Activated CD4-positive, alpha-beta T cell treated with anti-CD3 and anti-CD28 coated beads for 48 hours (primary cell): ENCODE results near the gene NPHS1.

Experiments
- DNase-seq: peaks from one replicate; pipeline ENCODE4 v3.0.0-alpha.2; 2020

Gene NPHS1

DNA sequence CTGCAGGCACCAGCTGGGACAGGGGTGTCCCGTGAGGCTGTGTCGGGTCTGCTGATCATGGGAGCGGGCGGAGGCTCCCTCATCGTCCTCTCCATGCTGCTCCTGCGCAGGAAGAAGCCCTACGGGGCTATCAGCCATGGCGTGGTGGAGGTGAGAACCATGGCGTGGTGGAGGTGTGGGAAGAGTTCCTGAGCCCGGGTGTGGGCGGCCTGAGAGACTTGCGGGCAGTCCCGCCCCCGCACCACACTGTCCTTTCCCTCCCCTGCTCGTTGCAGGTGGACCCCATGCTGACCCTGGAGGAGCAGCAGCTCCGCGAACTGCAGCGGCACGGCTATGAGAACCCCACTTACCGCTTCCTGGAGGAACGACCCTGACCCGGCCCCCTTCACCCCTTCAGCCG, 26.8 kb upstream of the NPHS1 start:
- no peak for DNase-seq

DNA sequence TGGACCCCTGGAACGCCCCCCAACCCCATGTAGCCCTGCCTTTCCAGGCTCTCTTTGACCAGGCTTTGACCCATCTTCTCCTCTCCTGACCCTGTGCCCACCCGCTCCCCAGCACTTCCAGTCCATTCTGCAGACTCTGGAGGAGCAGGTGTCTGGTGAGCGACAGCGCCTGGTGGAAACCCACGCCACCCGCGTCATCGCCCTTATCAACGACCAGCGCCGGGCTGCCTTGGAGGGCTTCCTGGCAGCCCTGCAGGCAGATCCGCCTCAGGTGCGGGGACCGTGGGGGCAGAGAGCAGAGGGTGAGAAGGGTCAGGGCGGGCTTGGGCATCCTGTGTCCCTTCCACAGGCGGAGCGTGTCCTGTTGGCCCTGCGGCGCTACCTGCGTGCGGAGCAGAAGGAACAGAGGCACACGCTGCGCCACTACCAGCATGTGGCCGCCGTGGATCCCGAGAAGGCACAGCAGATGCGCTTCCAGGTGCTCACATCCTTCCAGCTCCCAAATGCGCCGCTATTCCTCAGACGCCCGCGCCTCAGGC, 22.2 kb upstream of the NPHS1 start:
- DNase-seq = no peak

DNA sequence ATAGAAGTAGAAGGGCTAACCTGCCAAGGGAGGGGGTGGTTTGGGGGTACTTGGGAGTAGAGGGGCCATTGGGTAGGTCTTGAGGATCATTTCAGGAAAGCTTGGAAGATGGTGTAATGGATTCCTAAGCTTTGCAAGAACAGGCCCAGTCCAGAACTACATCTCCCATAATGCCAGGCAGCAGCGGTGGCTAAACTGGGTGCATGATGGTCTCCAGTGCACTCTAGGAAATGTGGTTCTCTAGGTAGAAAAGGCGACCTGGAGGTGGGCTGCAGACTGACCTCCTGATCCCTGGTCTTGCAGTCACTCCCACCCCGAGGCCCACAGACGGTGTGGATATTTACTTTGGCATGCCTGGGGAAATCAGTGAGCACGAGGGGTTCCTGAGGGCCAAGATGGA, 19.9 kb upstream of the NPHS1 start:
- DNase-seq = no peak

DNA sequence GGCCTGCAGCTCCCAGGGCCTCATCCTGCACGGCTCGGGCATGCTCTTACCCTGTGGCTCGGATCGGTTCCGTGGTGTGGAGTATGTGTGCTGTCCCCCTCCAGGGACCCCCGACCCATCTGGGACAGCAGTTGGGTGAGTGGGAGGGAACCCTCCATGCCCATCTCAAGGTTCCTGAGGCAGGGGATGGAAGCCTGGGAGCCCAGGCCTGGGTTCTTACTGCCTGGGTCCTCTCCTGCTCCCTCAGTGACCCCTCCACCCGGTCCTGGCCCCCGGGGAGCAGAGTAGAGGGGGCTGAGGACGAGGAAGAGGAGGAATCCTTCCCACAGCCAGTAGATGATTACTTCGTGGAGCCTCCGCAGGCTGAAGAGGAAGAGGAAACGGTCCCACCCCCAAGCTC, 19.3 kb upstream of the NPHS1 start:
- no peak for DNase-seq

DNA sequence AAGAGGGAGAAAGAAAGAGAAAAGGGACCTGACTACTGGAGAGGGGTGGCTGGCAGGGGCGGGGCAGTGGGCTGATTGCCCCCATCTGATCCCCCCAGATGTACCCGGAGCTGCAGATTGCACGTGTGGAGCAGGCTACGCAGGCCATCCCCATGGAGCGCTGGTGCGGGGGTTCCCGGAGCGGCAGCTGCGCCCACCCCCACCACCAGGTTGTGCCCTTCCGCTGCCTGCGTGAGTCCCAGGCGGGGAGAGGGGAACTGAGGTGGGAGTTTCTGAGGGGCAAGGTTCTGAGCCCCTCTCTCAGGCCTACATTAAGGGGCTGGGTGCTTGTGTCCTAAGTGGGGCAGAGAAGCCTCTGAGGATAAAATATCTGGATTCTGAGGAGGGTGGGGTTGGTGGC, 18.5 kb upstream of the NPHS1 start:
- no peak for DNase-seq

DNA sequence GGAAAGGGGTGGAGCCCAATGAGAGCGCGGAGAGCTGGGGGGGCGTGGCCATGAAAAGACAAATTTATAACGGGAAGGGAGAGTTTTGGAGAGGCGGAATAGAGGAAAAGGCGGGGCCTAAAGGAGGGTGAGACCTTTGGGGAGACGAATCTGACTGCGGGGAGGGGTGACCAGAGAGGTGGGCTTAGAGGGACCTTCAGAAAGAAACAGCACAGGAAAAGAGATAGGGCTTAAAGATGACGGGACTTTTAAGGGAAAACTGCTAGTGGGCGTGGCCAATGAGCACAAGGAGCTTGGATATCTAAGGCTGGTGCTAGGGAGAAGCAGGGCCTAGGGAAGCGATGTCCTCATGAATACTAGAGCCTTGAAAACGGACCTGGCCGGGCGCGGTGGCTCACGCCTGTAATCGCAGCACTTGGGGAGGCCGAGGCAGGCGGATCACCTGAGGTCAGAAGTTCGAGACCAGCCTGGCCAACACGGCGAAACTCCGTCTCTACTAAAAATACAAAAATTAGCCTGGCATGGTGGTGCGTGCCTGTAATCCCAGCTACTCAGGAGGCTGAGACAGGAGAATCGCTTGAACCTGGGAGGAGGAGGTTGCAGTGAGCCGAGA, 17.9 kb upstream of the NPHS1 start:
- peak; percentile 78 for DNase-seq

DNA sequence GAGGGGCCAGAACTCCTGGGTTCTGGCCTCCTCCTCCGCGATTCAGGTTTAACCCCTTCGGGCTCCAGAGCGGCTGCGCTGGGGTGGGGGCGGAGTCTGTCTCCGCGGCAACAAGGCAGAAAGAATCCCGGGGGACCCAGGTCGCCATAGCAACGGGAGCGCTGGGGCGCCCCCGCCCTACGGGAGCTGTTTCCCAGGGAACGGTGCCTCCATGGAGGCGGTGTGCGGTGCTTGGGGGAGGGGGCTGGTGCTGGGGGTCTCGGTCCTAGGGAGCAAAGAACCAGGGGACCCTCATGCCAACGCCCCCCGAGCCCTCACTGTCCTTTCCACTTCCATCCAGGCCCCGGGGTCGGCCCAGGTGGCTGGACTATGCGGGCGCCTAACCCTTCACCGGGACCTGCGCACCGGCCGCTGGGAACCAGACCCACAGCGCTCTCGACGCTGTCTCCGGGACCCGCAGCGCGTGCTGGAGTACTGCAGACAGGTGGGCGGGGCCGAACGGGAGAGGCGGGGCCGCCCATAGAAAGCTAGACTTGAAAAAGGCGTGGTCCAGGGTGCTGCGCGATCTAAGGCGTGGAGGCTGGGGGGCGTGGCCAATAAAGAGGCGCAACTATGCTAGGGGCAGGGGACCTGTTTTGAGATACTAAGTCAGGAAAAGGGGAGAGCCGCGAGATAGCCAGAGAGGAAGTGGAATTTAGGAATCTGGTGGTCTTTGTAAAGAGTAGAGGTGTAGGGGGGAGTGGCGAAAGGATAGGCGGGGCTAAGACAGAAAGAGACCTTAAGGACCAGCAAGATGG, 17.2 kb upstream of the NPHS1 start:
- DNase-seq = peak; percentile 94

DNA sequence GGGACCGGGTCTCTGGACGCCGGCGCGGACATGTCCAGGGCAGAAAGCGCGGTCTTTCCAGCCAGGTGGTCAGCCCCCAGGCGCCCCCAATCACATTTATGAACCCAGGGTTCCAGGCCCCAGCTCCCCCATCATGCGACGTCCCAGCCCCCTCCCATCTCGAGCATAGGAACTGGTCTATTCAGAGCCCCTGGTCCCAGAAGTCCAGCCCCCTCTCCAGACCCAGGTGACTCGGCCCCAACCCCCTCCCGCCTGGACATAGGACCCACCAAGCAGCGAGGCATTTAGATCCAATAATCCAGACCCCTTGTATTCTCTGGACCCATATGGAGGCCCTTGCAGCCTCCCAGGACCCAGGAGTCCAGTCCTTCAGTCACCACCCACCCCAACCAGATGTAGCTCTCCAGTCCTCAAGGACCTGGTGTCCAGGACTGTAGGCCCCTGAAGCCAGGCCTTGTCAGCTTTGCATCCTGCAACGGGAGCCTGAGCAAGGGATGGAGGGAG, 16.6 kb upstream of the NPHS1 start:
- DNase-seq = no peak

DNA sequence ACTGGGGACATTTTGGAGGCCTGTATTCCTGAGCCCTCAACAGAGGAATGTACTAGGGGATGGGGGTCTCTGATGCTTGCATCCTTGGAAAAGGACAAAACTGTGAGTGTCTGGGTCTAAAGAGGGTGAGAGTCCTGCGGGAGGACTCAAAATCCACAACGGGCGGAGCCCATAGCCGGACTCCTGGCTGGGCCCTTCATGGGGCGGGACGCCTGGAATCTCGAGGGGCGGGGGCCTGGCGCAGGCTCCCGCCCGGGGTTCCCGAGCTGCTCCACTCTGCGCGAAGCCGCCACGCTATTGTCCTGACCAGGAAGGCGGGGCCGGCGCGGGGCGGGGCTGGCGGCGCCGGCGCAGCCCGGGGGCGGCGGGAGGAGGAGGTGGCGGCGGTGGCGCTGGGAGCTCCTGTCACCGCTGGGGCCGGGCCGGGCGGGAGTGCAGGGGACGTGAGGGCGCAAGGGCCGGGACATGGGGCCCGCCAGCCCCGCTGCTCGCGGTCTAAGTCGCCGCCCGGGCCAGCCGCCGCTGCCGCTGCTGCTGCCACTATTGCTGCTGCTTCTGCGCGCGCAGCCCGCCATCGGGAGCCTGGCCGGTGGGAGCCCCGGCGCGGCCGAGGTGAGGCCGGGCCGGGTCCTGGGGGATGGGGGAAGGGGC, 16.0 kb upstream of the NPHS1 start, which contains the start of gene APLP1:
APLP1 (plus strand) TSS at position 403 of the 651 bp plus-strand sequence; CDS start at position 466, 63 bp downstream.
- peak; percentile 76 for DNase-seq

DNA sequence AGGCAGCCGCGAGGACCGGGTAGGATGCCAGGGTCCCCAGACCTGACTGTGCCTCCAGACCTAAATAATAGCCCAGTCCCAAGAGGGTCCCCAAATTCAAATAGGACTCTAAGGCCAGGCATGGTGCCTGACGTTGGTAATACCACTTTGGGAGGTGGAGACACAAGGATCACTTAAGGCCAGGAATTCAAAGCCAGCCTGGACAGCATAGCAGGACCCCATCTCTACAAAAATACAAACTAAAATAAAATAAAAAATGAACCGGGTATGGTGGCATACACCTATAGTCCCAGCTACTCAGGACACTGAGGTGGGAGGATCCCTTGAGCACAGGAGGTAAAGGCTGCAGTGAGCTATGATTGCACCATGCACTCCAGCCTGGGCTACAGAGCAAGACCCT, 10.7 kb upstream of the NPHS1 start:
- DNase-seq = no peak

DNA sequence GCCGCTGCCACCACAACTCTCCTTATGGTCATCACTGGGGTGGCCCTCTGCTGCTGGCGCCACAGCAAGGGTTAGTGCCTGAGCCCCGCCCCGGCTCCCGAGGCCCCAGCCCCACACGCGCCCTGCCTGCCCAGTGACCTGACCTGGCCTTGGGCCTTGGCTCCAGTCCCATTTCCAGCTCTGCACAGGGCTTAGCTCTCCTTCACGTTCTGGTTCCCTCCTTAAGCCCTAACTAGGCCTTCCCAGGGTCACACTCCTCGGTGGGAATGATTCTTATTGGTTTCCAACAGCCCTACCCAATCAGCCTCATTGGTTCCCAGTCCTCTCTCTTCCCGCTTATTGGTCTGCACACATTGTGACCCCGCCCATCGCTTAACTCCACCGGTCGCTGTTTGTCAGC, 10.2 kb upstream of the NPHS1 start:
- no peak for DNase-seq

DNA sequence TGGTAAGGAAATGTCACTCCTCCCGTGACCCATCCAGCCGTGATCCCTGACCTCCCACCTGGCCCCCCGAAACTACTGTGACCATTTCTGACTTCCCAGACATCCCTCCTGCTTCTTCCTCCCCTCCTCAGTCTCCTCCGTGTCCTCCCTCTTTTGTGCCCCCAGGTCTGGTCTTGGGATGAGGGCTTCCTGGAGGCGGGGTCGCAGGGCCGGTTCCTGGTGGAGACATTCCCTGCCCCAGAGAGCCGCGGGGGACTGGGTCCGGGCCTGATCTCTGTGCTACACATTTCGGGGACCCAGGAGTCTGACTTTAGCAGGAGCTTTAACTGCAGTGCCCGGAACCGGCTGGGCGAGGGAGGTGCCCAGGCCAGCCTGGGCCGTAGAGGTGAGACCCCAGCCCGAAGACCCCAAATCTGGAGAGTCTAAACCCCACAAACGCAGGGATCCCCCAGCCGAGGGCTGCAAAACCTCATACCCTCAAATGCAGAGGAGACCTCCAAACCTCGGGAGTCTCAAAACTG, 9.4 kb upstream of the NPHS1 start:
- no peak for DNase-seq

DNA sequence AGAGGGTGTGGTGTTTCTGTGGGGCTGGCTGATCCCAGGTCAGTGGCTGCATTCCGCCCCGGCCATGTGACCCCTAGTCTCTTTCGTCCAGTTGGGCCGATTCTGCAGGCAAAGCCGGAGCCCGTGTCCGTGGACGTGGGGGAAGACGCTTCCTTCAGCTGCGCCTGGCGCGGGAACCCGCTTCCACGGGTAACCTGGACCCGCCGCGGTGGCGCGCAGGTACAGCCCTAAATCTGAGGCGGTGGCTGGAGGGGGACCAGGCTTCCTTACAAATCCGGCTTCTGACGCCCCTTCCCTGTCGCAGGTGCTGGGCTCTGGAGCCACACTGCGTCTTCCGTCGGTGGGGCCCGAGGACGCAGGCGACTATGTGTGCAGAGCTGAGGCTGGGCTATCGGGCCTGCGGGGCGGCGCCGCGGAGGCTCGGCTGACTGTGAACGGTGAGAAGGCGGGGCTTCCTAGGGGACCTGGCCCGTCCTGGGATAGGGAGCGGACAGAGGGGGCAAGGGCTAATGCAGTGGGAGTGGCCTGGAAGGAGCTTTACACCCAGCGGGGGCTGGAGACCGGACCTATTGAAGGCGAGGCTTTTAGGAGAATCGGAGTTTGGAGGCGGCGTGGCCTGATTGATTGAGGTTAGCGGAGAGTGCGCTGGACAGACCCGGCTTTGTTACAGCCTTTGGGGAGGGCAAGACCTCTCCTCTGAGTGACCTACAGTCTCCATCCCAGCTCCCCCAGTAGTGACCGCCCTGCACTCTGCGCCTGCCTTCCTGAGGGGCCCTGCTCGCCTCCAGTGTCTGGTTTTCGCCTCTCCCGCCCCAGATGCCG, 8.7 kb upstream of the NPHS1 start:
- DNase-seq = no peak

DNA sequence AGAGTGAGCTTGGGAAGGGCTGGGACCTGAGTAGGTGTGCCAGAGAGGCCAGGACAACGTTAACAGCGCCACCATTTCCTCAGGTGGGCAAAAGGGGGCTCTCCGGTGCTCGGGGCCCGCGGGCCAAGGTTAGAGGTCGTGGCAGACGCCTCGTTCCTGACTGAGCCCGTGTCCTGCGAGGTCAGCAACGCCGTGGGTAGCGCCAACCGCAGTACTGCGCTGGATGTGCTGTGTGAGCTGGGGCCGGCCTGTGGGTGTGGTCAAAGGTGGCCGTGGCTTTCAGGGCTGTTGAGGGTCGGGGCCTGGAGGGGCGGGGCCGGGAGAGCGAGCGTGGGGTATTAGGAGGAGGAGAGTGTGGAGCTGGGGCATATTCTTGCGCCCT, 8.1 kb upstream of the NPHS1 start:
- DNase-seq = no peak

DNA sequence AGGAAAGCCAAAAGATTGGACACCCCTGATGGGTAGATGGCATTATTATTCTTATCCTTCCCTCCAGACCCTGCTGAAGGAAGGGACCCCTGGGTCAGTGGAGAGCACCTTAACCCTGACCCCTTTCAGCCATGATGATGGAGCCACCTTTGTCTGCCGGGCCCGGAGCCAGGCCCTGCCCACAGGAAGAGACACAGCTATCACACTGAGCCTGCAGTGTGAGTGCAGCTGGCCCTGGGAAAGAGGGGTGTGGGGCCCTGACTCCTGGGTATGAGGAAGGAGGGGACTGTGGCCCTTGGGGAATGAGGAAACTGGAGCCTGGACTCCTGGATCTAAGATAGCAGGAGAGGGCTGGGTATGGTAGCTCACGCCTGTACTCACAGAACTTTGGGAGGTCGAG, 7.1 kb upstream of the NPHS1 start:
- no peak for DNase-seq

DNA sequence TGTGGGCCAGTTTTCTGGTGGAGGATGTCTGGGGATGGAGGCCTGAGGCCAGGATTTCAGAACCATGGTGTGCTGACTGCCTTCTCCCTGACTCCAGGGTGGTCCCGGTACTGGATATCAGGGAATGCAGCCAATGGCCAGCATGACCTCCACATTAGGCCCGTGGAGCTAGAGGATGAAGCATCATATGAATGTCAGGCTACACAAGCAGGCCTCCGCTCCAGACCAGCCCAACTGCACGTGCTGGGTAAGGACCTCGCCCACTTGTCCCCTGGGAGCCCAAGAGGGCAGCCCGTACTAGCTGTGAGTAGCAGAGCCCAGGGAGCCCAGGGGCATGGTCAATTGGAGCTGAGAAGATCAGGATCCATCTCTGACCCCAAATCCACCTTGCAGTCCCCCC, 6.0 kb upstream of the NPHS1 start:
- no peak for DNase-seq

DNA sequence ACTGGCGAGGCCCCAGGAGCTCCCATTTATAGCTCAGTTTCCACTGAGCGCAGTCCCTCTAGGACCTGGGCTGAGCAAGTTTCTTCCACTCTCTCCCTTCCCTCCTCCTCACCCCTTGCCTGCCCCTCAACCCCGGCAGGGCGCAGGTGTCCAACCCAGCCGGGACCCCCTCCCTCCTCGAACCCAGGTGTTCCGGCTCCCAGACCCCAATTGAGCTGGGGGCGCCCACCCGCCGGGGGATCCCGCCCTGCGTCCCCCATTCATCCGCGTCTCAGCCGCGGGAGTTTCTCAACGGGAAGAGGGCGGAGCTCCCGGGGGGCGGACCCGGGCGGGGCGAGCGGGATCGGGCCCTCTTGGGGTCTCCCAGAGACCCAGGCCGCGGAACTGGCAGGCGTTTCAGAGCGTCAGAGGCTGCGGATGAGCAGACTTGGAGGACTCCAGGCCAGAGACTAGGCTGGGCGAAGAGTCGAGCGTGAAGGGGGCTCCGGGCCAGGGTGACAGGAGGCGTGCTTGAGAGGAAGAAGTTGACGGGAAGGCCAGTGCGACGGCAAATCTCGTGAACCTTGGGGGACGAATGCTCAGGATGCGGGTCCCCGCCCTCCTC, 4.3 kb upstream of the NPHS1 start, which contains the start of gene KIRREL2:
KIRREL2 (plus strand) TSS at position 366 of the 604 bp plus-strand sequence; CDS start at position 575, 209 bp downstream.
- peak; percentile 35 for DNase-seq

DNA sequence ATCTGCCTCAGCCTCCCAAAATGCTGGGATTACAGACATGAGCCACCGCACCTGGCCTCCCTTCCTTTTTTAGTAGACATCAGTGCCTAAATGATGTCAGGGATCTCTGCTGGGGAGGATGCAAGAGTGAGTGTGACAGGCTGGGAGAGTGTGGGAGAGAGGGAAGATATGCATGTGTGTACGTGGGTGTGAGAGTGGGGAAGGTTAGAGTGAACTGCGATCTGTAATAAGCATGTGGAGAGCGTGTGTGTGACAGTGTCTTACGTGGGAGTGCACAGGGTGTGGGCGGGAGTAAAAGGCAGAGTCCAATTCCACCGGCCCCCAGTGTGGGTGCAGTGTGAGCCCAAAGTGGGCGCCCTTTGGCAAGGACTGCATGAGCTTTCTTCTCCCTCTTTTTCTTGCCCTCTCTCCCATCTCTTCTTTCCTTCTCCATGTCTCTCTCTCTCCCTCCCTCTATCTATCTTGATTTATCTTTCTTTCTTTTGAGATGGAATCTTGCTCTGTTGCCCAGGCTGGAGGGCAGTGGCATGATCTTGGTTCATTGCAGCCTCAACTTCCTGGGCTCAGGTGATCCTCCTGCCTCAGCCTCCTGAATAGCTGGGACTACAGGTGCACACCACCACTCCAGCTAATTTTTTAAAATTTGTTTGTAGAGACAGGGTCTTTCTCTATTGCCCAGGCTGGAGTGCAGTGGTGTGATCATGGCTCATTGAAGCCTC, 893 bp upstream of the NPHS1 start:
- DNase-seq = no peak

DNA sequence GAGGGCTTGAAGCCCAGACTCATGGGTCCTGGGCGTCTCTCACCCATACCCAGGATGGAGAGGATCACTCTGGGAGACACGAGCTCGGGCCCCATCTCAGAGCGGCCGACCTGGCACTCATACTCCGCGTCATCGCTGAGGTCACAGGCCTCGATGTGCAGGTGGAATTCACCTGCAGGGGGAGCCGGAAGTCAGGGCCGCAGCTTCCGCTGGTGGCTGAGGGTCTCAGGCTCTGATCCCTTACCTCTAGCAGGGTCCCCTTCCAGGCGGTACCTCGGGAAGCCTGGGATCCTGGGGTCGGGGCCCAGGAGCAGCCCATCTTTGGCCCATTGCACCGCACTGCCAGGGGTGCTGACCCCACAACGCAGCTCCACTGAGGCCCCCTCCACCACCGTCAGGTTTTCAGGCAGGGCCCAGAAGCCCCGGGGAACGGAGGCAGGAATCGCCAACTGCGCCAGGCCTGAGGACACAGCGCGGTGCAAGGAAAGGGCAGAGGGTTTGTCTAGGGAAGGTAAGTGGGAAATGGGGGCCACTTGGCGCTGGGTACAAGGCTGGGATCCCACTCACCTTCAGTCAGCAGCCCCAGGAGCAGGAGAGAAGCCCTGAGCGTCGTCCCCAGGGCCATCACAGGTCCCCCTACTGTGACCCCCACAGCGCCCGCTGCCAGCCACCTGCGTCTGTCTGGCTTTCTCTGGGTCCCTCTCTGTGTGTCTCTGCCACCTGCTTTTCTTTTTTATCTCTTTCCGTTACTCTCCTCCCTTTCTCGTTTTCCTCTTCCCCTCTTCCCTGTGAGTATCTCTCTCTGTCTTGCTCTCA, 883 bp downstream of the NPHS1 start:
- DNase-seq = peak; percentile 22

DNA sequence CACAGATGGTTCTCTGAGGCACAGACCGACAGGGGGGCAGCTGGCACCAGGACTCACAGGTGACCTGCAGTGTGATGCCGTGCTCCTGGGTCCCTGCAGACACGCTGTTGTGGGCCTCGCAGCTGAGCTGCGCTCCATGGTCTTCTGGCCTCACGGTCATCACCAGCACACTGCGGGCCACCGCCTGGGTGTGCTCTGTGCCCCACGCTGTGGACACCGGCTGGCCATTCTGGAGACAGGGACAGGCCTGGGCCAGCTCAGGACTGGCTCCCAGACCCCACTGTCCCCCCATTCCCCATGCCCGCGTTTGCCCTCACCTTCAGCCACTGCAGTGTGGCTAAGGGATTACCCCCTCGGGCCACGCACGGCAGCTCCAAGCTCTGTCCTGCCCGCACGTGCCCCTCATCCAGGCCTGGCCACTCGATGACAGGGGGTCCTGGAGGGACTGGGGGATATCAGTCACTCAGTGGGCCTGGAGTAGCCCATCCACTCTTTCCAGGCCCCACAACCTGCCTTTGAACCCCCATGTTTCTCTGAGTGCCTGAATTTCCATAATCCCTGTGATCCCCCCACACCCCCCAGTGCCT, 3.3 kb downstream of the NPHS1 start:
- DNase-seq = no peak
